HCT116 (cell line): ENCODE measurements around the gene TMEM161B.

Source experiments
- CEBPB ChIP-seq: IDR thresholded peaks from 2 replicates; pipeline ENCODE4 v1.6.1; 2012; ENCODE audit warnings: low read depth
- EGR1 ChIP-seq: IDR thresholded peaks from 2 replicates; pipeline ENCODE4 v1.6.1; 2012; ENCODE audit warnings: low read depth
- EZH2 ChIP-seq: fragments of 200-600 bp; sonication (generic); IDR thresholded peaks from 2 replicates; pipeline ENCODE4 v1.6.1; 2017; ENCODE audit warnings: antibody characterized with exemption, mixed run types
- EZH2phosphoT487 ChIP-seq: fragments of 200-600 bp; IDR thresholded peaks from 2 replicates; pipeline ENCODE4 v1.6.1; 2018; ENCODE audit warnings: antibody characterized with exemption, borderline replicate concordance
- JUND ChIP-seq: IDR thresholded peaks from 2 replicates; pipeline ENCODE4 v1.6.1; 2012
- POLR2A ChIP-seq: IDR thresholded peaks from 2 replicates; pipeline ENCODE4 v1.7.0; 2011; ENCODE audit warnings: borderline replicate concordance; ENCODE audit not compliant: insufficient read depth, insufficient read length; ENCODE audit errors: extremely low read depth
- TCF7L2 ChIP-seq: IDR thresholded peaks from 2 replicates; pipeline ENCODE4 v1.7.0; 2011; ENCODE audit warnings: borderline replicate concordance, inconsistent platforms; ENCODE audit not compliant: insufficient read depth, insufficient read length; ENCODE audit errors: extremely low read depth
- TF ChIP-seq, protein P1 (sequence below), 3 experiments: fragments of 200-600 bp in 1 of 3; sonication (generic) in 1 of 3; IDR thresholded peaks in 2 of 3; conservative IDR thresholded peaks in 1 of 3; 2 replicates each; pipeline ENCODE4 v1.5.1; 2012 to 2017; ENCODE audit warnings: low read depth in 2 of 3, low read length in 2 of 3, antibody characterized with exemption in 1 of 3, borderline replicate concordance in 1 of 3, control low read depth in 1 of 3, mild to moderate bottlenecking in 1 of 3, mixed read lengths in 1 of 3, mixed run types in 1 of 3, moderate library complexity in 1 of 3; ENCODE audit not compliant: insufficient read depth in 1 of 3
- TF ChIP-seq, protein P2 (sequence below): IDR thresholded peaks from 2 replicates; pipeline ENCODE4 v1.6.1; 2012; ENCODE audit warnings: low read depth

DNA sequence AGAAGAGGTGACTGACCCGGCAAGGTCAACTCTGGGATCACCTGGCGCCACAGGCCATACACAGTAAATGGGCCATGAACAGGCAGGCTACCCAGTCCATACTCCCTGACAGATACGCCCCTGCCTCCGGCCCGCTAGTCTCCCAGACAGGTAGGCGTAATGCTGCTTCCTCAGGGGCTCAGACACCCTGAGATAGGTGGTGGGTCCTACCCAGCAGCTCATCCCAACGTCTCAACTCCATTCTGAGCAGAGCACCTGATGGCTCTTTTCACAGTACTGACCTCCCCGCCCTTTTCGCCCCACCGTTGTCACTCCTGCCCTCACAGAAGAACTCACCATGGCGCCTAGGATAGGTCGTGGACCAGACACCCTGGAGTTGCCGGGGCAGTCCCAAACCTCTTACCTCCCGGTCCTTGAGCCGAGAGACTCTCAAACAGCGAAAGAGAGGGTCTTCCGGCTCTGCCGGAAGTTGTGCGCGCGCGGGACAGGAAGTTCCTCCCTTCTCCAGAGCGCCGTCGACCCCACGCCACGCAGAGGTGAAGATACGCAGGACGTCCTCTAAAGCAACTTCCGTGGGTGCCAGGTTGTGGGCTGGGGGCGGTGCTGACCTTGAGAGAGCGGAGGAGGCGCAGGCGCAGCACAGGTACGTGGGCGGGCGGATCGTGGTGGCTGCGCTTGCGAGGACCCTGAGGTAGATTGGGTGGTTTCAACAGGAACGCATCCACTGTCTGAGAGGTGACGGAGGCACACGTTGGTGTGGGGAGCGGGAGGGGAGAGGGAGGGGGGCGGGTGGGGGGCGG lies at the start of gene TMEM161B:
- TF ChIP-seq, protein P1, sequence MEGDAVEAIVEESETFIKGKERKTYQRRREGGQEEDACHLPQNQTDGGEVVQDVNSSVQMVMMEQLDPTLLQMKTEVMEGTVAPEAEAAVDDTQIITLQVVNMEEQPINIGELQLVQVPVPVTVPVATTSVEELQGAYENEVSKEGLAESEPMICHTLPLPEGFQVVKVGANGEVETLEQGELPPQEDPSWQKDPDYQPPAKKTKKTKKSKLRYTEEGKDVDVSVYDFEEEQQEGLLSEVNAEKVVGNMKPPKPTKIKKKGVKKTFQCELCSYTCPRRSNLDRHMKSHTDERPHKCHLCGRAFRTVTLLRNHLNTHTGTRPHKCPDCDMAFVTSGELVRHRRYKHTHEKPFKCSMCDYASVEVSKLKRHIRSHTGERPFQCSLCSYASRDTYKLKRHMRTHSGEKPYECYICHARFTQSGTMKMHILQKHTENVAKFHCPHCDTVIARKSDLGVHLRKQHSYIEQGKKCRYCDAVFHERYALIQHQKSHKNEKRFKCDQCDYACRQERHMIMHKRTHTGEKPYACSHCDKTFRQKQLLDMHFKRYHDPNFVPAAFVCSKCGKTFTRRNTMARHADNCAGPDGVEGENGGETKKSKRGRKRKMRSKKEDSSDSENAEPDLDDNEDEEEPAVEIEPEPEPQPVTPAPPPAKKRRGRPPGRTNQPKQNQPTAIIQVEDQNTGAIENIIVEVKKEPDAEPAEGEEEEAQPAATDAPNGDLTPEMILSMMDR (IDR thresholded peaks at IDR 0.05 in 2 of 3, conservative IDR thresholded peaks at IDR 0.05 in 1 of 3; ENCODE audit: borderline replicate concordance in 1 of 3, insufficient read depth in 1 of 3, low read depth in 2 of 3, low read length in 2 of 3): no peak
- TF ChIP-seq EZH2phosphoT487 (no peak), POLR2A (peak; percentile 83), EZH2 (no peak), TCF7L2 (no peak), CEBPB (no peak), EGR1 (peak; percentile 97), JUND (no peak)
- TF ChIP-seq, protein P2, sequence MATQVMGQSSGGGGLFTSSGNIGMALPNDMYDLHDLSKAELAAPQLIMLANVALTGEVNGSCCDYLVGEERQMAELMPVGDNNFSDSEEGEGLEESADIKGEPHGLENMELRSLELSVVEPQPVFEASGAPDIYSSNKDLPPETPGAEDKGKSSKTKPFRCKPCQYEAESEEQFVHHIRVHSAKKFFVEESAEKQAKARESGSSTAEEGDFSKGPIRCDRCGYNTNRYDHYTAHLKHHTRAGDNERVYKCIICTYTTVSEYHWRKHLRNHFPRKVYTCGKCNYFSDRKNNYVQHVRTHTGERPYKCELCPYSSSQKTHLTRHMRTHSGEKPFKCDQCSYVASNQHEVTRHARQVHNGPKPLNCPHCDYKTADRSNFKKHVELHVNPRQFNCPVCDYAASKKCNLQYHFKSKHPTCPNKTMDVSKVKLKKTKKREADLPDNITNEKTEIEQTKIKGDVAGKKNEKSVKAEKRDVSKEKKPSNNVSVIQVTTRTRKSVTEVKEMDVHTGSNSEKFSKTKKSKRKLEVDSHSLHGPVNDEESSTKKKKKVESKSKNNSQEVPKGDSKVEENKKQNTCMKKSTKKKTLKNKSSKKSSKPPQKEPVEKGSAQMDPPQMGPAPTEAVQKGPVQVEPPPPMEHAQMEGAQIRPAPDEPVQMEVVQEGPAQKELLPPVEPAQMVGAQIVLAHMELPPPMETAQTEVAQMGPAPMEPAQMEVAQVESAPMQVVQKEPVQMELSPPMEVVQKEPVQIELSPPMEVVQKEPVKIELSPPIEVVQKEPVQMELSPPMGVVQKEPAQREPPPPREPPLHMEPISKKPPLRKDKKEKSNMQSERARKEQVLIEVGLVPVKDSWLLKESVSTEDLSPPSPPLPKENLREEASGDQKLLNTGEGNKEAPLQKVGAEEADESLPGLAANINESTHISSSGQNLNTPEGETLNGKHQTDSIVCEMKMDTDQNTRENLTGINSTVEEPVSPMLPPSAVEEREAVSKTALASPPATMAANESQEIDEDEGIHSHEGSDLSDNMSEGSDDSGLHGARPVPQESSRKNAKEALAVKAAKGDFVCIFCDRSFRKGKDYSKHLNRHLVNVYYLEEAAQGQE: no peak
